Astrocyte (in vitro differentiated cells and primary cell): ENCODE measurements around the gene CDH5.

Source experiments
- EZH2 ChIP-seq: IDR thresholded peaks from 2 replicates; pipeline ENCODE4 v1.6.1; 2012; ENCODE audit warnings: mild to moderate bottlenecking, low read length, inconsistent platforms; ENCODE audit not compliant: insufficient read depth
- TF ChIP-seq, protein P1 (sequence below): IDR thresholded peaks from 2 replicates; pipeline ENCODE4 v1.5.1; 2011; ENCODE audit warnings: low read depth, mild to moderate bottlenecking, inconsistent platforms, low read length, moderate library complexity; ENCODE audit not compliant: insufficient read depth

DNA sequence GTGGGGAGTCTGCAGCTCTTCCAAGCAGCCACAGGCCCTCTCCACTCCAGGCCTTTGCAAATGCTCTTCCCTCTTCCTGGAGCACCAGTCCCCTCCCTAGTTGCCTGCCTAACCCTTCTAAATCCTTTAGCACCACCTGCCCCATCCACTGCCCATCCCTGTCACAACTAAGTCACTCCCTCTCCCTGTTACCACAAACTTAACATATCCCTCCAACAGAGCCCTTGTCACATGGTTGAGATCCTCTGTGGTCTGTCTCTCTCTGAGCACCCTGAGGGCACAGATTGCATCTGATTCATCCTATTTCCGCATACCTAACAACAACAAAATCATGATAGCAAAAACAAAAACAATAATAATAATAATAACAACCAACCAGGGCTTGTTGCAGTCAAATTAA is 49.6 kb downstream of the CDH5 start:
- TF ChIP-seq, protein P1, sequence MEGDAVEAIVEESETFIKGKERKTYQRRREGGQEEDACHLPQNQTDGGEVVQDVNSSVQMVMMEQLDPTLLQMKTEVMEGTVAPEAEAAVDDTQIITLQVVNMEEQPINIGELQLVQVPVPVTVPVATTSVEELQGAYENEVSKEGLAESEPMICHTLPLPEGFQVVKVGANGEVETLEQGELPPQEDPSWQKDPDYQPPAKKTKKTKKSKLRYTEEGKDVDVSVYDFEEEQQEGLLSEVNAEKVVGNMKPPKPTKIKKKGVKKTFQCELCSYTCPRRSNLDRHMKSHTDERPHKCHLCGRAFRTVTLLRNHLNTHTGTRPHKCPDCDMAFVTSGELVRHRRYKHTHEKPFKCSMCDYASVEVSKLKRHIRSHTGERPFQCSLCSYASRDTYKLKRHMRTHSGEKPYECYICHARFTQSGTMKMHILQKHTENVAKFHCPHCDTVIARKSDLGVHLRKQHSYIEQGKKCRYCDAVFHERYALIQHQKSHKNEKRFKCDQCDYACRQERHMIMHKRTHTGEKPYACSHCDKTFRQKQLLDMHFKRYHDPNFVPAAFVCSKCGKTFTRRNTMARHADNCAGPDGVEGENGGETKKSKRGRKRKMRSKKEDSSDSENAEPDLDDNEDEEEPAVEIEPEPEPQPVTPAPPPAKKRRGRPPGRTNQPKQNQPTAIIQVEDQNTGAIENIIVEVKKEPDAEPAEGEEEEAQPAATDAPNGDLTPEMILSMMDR, result no peak
- TF ChIP-seq EZH2, result no peak
